Retinal pigment epithelial cell (primary cell): ENCODE results near the gene LENG9.
A peak's percentile ranks its signal among the peaks of the same experiment; 100 is the strongest.
"Not testable (repeated sequence)": the region's sequence is repeated elsewhere in the genome, so short reads cannot be mapped to it uniquely, and the experiment has no call there.

Experiments
- DNase-seq: peaks from one replicate; pipeline ENCODE4 v3.0.0-alpha.2; 2010; ENCODE audit warnings: low read depth
- H3K4me3 ChIP-seq: 2 replicates; pipeline ENCODE4 v1.5.1; 2011; ENCODE audit warnings: mild to moderate bottlenecking, low read length, control low read depth, moderate library complexity
- TF ChIP-seq, protein P1 (sequence below): conservative IDR thresholded peaks from 2 replicates; pipeline ENCODE4 v1.5.1; 2011; ENCODE audit warnings: low read depth, low read length, control low read depth, inconsistent platforms

The LENG9 gene

GRCh38 chr19:54449701-54450069 is 13.9 kb downstream of the LENG9 start:
- TF ChIP-seq, protein P1, sequence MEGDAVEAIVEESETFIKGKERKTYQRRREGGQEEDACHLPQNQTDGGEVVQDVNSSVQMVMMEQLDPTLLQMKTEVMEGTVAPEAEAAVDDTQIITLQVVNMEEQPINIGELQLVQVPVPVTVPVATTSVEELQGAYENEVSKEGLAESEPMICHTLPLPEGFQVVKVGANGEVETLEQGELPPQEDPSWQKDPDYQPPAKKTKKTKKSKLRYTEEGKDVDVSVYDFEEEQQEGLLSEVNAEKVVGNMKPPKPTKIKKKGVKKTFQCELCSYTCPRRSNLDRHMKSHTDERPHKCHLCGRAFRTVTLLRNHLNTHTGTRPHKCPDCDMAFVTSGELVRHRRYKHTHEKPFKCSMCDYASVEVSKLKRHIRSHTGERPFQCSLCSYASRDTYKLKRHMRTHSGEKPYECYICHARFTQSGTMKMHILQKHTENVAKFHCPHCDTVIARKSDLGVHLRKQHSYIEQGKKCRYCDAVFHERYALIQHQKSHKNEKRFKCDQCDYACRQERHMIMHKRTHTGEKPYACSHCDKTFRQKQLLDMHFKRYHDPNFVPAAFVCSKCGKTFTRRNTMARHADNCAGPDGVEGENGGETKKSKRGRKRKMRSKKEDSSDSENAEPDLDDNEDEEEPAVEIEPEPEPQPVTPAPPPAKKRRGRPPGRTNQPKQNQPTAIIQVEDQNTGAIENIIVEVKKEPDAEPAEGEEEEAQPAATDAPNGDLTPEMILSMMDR: no peak
- DNase-seq: no peak
- H3K4me3 ChIP-seq: peak overlapping the region; percentile 93

DNA sequence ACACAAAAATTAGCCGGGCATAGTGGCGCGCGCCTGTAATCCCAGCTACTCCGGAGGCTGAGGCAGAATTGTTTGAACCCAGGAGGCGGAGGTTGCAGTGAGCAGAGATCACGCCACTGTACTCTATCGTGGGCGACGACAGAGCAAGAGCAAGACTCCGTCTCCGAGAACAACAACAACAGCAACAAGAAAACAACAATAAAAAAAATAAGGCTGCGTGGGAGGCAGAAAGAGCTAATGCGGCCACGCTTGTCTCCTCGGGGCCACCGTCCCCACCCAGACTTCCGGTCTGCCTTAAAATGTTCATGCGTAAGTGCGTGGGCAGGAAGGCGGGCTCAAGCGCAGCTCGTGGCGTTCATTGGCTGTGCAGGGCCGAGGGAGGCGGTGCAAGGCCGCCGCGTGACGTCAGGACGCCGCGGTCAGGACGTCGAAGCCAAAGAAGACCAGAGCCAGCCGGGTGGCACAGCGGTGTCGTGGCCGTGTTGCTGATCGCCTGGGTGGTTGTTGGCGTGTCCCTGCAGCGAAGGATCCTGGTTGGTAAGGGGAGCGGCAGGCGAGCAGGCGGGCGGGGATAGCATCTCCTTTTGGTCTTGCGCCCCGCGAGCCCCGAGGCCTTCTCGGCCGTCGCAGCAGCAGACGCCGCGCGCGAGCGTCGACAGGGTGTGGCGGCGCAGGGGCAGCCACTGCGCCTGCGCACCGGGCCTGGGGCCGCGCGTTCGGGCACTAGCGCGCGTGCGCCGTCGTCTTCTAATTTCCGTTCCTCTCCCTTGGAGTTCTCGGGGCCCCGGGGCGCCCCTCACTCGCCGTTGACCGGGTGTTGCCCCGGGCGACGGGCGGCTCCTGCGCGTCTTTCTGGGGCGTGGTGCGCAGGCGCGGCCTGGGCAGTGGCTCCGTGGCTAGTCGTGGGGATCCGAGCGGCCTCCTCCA is 14.5 kb downstream of the LENG9 start, which contains the start of gene LENG8:
Gene LENG8 (plus strand): TSS at position 426 of the 927 bp plus-strand sequence. CDS start 2,146 bp downstream, outside the sequence.
- TF ChIP-seq, protein P1: no peak
- H3K4me3 ChIP-seq: peak within 1 kb of the TSS; percentile 93
- peak; percentile 90 for DNase-seq

GRCh38 chr19:54448040-54448773 is 15.4 kb downstream of the LENG9 start:
- H3K4me3 ChIP-seq: peak overlapping the region; percentile 93
- TF ChIP-seq, protein P1: no peak
- no peak for DNase-seq

DNA sequence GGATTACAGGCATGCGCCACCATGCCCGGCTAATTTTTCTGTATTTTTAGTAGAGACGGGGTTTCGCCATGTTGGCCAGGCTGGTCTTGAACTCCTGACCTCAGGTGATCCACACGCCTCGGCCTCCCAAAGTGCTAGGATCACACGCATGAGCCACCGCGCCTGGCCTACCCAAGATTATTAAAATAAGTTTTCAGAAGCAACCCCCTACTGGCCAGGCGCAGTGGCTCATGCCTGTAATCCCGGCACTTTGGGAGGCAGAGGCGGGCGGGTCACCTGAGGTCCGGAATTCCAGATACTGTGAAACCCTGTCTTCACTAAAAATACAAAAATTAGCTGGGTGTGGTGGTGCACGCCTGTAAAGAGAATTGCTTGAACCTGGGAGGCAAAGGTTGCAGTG is 17.2 kb downstream of the LENG9 start:
- DNase-seq, H3K4me3 ChIP-seq: not testable (repeated sequence)

DNA sequence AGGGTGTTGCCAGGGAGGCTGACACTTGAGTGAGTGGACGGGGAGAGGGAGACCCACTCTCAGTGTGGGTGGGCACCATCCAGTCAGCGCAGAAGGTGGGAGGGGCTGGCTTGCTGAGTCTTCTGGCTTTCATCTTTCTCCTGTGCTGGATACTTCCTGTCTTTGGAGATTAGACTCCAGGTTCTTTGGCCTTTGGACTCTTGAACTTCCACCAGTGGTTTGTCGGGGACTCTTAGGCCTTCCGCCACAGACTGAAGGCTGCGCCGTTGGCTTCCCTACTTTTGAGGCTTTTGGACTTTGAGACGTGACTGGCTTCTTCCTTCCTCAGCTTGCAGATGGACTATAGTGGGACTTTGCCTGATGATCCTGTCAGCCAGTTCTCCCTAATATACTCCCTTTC is 18.8 kb downstream of the LENG9 start:
- TF ChIP-seq, protein P1: no peak
- no peak for DNase-seq
- no peak overlapping the region for H3K4me3 ChIP-seq

DNA sequence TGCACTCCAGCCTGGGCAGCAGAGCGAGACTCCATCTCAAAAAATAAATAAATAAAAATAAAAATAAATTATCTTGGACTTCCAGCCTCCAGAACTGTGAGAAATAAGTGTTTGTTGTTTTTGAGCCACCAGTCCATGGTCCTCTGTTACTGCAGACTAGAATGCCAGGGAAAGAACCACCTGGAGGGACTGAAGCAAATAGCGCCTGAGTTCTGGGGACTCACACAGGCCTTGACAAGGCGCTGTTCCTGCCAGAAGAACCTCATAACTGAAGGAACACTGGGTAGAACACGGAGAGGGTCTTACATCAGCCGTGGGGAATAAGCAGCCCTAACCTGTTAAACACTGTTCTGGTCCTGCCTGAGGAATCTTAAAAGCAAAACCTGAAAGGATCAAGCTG is 22.9 kb downstream of the LENG9 start:
- TF ChIP-seq, protein P1: no peak
- DNase-seq: no peak
- no peak overlapping the region for H3K4me3 ChIP-seq

DNA sequence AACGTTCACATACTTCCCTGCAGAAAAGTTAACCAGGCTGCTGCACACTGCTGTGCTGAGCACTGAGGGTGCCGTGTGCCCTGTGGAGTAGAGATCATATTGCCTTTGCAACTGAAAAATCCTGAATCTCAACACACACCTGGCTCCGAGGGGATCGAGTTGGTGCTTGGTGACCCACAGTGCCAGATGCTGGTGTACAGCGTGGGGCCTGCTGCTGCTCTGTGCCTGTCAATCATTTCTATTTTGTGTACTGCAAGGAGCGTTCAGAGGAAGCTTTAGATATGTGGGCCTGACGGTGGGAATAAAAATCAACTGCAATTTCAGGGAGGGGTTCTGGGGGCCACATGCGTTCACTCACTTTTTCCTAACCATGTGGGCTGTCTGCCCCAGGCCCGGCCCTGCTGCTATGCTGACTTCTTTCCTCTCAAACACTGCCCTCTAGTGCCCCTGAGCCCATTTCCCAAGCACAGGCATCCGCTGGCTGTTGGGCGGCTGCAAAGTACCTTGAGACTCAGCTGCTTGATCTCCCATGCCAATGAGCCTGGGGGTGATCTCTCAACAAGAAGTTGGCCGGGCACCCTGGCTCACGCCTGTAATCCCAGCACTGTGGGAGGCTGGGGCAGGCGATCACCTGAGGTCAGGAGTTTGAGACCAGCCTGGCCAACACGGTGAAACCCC is 24.3 kb downstream of the LENG9 start:
- no peak overlapping the region for H3K4me3 ChIP-seq
- DNase-seq: no peak
- TF ChIP-seq, protein P1: peak; percentile 82
